Breast epithelium (tissue), 3 donors: Measurements from ENCODE around the gene CREB3L2.

ENCODE experiments used
- POLR2A ChIP-seq: fragments of 450-650 bp; IDR thresholded peaks from one replicate; pipeline ENCODE4 v1.6.1; 2016; ENCODE audit warnings: antibody characterized with exemption, mild to moderate bottlenecking, moderate library complexity
- TF ChIP-seq, protein P1 (sequence below), 3 donors: fragments of 450-650 bp; IDR thresholded peaks; one replicate each; pipeline ENCODE4 v1.5.1; 2016 to 2017; ENCODE audit warnings: antibody characterized with exemption in 3 of 3, mild to moderate bottlenecking in 3 of 3, moderate library complexity in 3 of 3

DNA sequence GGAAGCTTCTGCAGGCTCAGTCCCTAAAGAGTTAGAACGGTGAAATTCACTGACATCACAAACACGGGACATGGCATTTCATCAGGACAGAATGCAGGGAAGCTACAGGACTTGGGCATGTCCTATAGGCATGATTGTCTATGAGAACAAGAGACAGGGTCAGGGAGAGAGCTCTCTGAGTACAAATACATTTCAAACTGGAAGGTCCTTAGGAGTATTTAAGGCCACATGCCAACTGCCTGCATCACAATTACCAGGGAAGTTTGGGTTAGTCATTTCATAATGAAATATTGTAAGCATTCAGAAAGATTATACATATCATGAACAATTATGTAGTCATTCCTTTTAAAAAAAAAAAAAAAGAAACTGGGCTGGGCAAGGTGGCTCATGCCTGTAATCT is 71.3 kb downstream of the CREB3L2 start:
- no peak for TF ChIP-seq POLR2A
- TF ChIP-seq, protein P1, sequence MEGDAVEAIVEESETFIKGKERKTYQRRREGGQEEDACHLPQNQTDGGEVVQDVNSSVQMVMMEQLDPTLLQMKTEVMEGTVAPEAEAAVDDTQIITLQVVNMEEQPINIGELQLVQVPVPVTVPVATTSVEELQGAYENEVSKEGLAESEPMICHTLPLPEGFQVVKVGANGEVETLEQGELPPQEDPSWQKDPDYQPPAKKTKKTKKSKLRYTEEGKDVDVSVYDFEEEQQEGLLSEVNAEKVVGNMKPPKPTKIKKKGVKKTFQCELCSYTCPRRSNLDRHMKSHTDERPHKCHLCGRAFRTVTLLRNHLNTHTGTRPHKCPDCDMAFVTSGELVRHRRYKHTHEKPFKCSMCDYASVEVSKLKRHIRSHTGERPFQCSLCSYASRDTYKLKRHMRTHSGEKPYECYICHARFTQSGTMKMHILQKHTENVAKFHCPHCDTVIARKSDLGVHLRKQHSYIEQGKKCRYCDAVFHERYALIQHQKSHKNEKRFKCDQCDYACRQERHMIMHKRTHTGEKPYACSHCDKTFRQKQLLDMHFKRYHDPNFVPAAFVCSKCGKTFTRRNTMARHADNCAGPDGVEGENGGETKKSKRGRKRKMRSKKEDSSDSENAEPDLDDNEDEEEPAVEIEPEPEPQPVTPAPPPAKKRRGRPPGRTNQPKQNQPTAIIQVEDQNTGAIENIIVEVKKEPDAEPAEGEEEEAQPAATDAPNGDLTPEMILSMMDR (IDR thresholded peaks at IDR 0.05): no peak
